H1 (cell line): Measurements from ENCODE around the gene INPP5A. TPM values are rescaled to one million over a fixed set of nuclear protein-coding genes. Genes with fewer than 3 reads are reported as not detected.

Experiments
- CTCF ChIA-PET: fragments of 300-600 bp; sonication (Branson Sonifier 250); formaldehyde crosslinking; loops from one replicate; lab custom pipeline; 2021; ENCODE audit not compliant: partially characterized antibody; lab: Charles Lee
- POLR2A ChIA-PET: fragments of 300-600 bp; sonication (Branson Sonifier 250); formaldehyde crosslinking; loops from one replicate; lab custom pipeline; 2021; ENCODE audit warnings: inconsistent platforms; ENCODE audit not compliant: partially characterized antibody; lab: Charles Lee
- DNase-seq, 2 experiments: peaks; one replicate each; pipeline versions ENCODE4 v3.0.0 to v3.0.0-alpha.2; 2010 to 2022; ENCODE audit warnings: low spot score in 2 of 2, low read depth in 1 of 2, mixed read lengths in 1 of 2
- FAIRE-seq: peaks from 2 replicates; lab custom pipeline; 2011; peaks lifted over from hg19 to GRCh38; lab: Jason Lieb, UNC
- H2AFZ ChIP-seq: 2 replicates; pipeline ENCODE4 v1.8.1; 2012; ENCODE audit warnings: low read length, inconsistent platforms
- H2AK5ac ChIP-seq: 2 replicates; pipeline ENCODE4 v1.6.1; 2013; ENCODE audit warnings: low read depth, low read length
- H2BK120ac ChIP-seq: replicated peaks from 2 replicates; pipeline ENCODE3; 2013; ENCODE audit warnings: low read depth, low read length, inconsistent platforms
- H2BK12ac ChIP-seq: 2 replicates; pipeline ENCODE4 v1.6.1; 2013; ENCODE audit warnings: low read depth, low read length
- H2BK15ac ChIP-seq: 2 replicates; pipeline ENCODE4 v1.6.1; 2013; ENCODE audit warnings: low read length
- H2BK20ac ChIP-seq: 2 replicates; pipeline ENCODE4 v1.6.1; 2013; ENCODE audit warnings: low read length
- H2BK5ac ChIP-seq: 2 replicates; pipeline ENCODE4 v1.6.1; 2013; ENCODE audit warnings: low read depth, low read length
- H3K14ac ChIP-seq: 2 replicates; pipeline ENCODE4 v1.6.1; 2013; ENCODE audit warnings: inconsistent platforms; ENCODE audit not compliant: insufficient read length
- H3K18ac ChIP-seq: 2 replicates; pipeline ENCODE4 v1.6.1; 2013; ENCODE audit warnings: low read length; ENCODE audit errors: extremely low read depth
- H3K23ac ChIP-seq: 2 replicates; pipeline ENCODE4 v1.6.1; 2013; ENCODE audit warnings: inconsistent platforms; ENCODE audit not compliant: insufficient read length
- H3K23me2 ChIP-seq: 2 replicates; pipeline ENCODE4 v1.6.1; 2013; ENCODE audit warnings: low read depth, low read length
- H3K27ac ChIP-seq: 2 replicates; pipeline ENCODE4 v1.6.1; 2011; ENCODE audit warnings: low read depth, low read length, inconsistent platforms
- H3K27me3 ChIP-seq, 4 experiments: replicated peaks in 1 of 4; 1 replicate in 1 of 4; 2 replicates in 3 of 4; pipeline versions ENCODE4 v1.6.1 to v1.8.1; 2011 to 2013; ENCODE audit warnings: low read length in 3 of 4, mild to moderate bottlenecking in 3 of 4, inconsistent platforms in 2 of 4, mixed read lengths in 2 of 4, moderate library complexity in 1 of 4; ENCODE audit not compliant: control insufficient read depth in 3 of 4, insufficient read depth in 3 of 4; ENCODE audit errors: extremely low read depth in 1 of 4
- H3K36me3 ChIP-seq, 4 experiments: 2 replicates each; pipeline versions ENCODE4 v1.6.1 to v1.8.1; 2011 to 2013; ENCODE audit warnings: mild to moderate bottlenecking in 4 of 4, low read length in 3 of 4, moderate library complexity in 2 of 4, control low read depth in 1 of 4, inconsistent platforms in 1 of 4; ENCODE audit not compliant: insufficient read depth in 4 of 4, control insufficient read depth in 2 of 4
- H3K4ac ChIP-seq: replicated peaks from 2 replicates; pipeline ENCODE3; 2013; ENCODE audit warnings: low read length, low read depth, mixed read lengths, inconsistent platforms; ENCODE audit not compliant: insufficient read length
- H3K4me1 ChIP-seq, 4 experiments: replicated peaks in 1 of 4; 1 replicate in 1 of 4; 2 replicates in 3 of 4; pipeline versions ENCODE4 v1.6.1 to v1.8.1; 2011 to 2013; ENCODE audit warnings: low read length in 3 of 4, inconsistent platforms in 2 of 4, mixed read lengths in 1 of 4; ENCODE audit not compliant: insufficient read depth in 4 of 4, control insufficient read depth in 3 of 4
- H3K4me2 ChIP-seq, 2 experiments: 2 replicates each; pipeline versions ENCODE4 v1.6.1 to v1.8.1; 2011 to 2013; ENCODE audit warnings: low read depth in 2 of 2, low read length in 2 of 2, control low read depth in 1 of 2, inconsistent platforms in 1 of 2, mild to moderate bottlenecking in 1 of 2; ENCODE audit not compliant: insufficient read depth in 1 of 2
- H3K4me3 ChIP-seq, 4 experiments: fragments of 200-600, 300-600 bp in 1 of 4; sonication (generic), shearing (Covaris generic), sonication (Bioruptor Twin) in 1 of 4; 2 replicates each; pipeline versions ENCODE4 v1.5.1 to v1.8.1; 2011 to 2016; ENCODE audit warnings: low read length in 4 of 4, low read depth in 3 of 4, control low read depth in 2 of 4, inconsistent platforms in 2 of 4, mild to moderate bottlenecking in 2 of 4, mixed read lengths in 1 of 4, moderate library complexity in 1 of 4; ENCODE audit not compliant: insufficient read depth in 2 of 4; ENCODE audit errors: extremely low read depth in 1 of 4
- H3K56ac ChIP-seq: replicated peaks from 2 replicates; pipeline ENCODE3; 2013; ENCODE audit warnings: low read depth, mild to moderate bottlenecking, mixed read lengths, low read length, inconsistent platforms; ENCODE audit not compliant: insufficient read length
- H3K79me1 ChIP-seq: 2 replicates; pipeline ENCODE4 v1.6.1; 2013; ENCODE audit warnings: low read depth, low read length, control low read depth
- H3K79me2 ChIP-seq, 2 experiments: 2 replicates each; pipeline versions ENCODE4 v1.6.1 to v1.8.1; 2012 to 2013; ENCODE audit warnings: low read length in 2 of 2, mild to moderate bottlenecking in 2 of 2, inconsistent platforms in 1 of 2; ENCODE audit not compliant: insufficient read depth in 2 of 2, control insufficient read depth in 1 of 2
- H3K9ac ChIP-seq, 4 experiments: replicated peaks in 1 of 4; 1 replicate in 1 of 4; 2 replicates in 3 of 4; pipeline versions ENCODE4 v1.6.1 to v1.8.1; 2011 to 2013; ENCODE audit warnings: low read depth in 3 of 4, low read length in 3 of 4, control low read depth in 2 of 4, mild to moderate bottlenecking in 2 of 4, moderate library complexity in 2 of 4, inconsistent platforms in 1 of 4; ENCODE audit errors: extremely low read depth in 1 of 4
- H3K9me3 ChIP-seq, 2 experiments: 2 replicates each; pipeline versions ENCODE4 v1.6.1 to v1.8.1; 2012 to 2013; ENCODE audit warnings: mild to moderate bottlenecking in 2 of 2, moderate library complexity in 2 of 2, control low read depth in 1 of 2, inconsistent platforms in 1 of 2, low read depth in 1 of 2, low read length in 1 of 2, mixed read lengths in 1 of 2; ENCODE audit not compliant: insufficient read depth in 2 of 2
- H4K20me1 ChIP-seq, 2 experiments: replicated peaks in 1 of 2; 2 replicates each; pipeline versions ENCODE3 to v1.8.1; 2011 to 2013; ENCODE audit warnings: inconsistent platforms in 2 of 2, low read length in 2 of 2, mild to moderate bottlenecking in 1 of 2; ENCODE audit not compliant: insufficient read depth in 2 of 2, control insufficient read depth in 1 of 2
- H4K5ac ChIP-seq: 2 replicates; pipeline ENCODE4 v1.6.1; 2013; ENCODE audit warnings: low read length, low read depth, mixed read lengths, inconsistent platforms; ENCODE audit not compliant: insufficient read length
- H4K8ac ChIP-seq: 2 replicates; pipeline ENCODE4 v1.8.0; 2013; ENCODE audit warnings: mild to moderate bottlenecking, moderate library complexity, low read length, inconsistent platforms; ENCODE audit not compliant: insufficient read depth; ENCODE audit errors: extremely low read depth
- H4K91ac ChIP-seq: replicated peaks from 2 replicates; pipeline ENCODE3; 2013; ENCODE audit warnings: low read length, mixed read lengths, inconsistent platforms; ENCODE audit not compliant: insufficient read length
- KDM1A ChIP-seq: fragments of 200-600, 300-600 bp; sonication (generic); IDR thresholded peaks from 2 replicates; pipeline ENCODE4 v1.7.1; 2016; ENCODE audit warnings: mild to moderate bottlenecking, low read length, borderline replicate concordance
- MAX ChIP-seq: IDR thresholded peaks from 2 replicates; pipeline ENCODE4 v1.6.1; 2012; ENCODE audit warnings: inconsistent platforms
- WGBS, 2 experiments: shearing (Covaris generic) in 1 of 2; methylation state at CpG; one replicate each; pipeline versions ENCODE4 v1.1.6 to v1.1.7; 2013 to 2015; ENCODE audit warnings: low lambda C conversion rate in 2 of 2, mixed read lengths in 2 of 2, inconsistent platforms in 1 of 2, low coverage in 1 of 2, missing lambda C conversion rate in 1 of 2; ENCODE audit not compliant: insufficient replicate concordance in 2 of 2, insufficient coverage in 1 of 2, insufficient read length in 1 of 2; ENCODE audit errors: extremely low coverage in 1 of 2, missing lambda C conversion rate in 1 of 2; 5-methylcytosine and 5-hydroxymethylcytosine counted together
- polyA plus RNA-seq, 7 experiments: library from polyadenylated mRNA; depleted of rRNA in 3 of 7; stranded (reverse) in 5 of 7; unstranded in 2 of 7; fragments of >200 nt in 5 of 7; fragments of 200-250 nt in 2 of 7; gene quantifications; 1 replicate in 5 of 7; 2 replicates in 1 of 7; 4 replicates in 1 of 7; pipeline versions ENCODE4 v1.2.1 to v1.2.3, GENCODE V29; 2011 to 2013; ENCODE audit warnings: missing spikeins in 2 of 7, mixed read lengths in 2 of 7
- total RNA-seq: library from RNA; stranded (reverse); fragmentation: NEBNext Ultra II Directional; extraction: Animal tissue kit (Norgen Biotek cat#: 25700); gene quantifications from 2 replicates; pipeline ENCODE4 v1.2.1, GENCODE V29; 2021

INPP5A gene
- total and polyA plus RNA-seq, 2 of the 8 experiments (the other 6 are each of a cell fraction or from before 2014, with no cell fraction given): 19.7 to 27.5 TPM

DNA sequence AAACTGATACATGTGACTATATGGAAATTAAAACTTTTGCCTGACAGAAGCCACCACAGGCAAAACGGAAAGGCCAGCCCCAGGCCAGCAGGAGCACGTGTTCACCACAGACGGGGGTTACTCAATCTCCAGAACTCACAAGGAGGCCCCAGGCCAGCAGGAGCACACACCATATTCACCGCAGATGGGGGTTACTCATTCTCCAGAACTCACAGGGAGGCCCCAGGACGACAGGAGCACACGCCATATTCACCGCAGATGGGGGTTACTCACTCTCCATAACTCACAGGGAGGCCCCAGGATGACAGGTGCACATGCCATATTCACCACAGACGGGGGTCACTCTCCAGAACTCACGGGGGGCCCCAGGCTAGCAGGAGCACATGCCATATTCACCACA is 186.9 kb downstream of the INPP5A start:
- no peak overlapping the region for H3K14ac ChIP-seq
- H3K23ac ChIP-seq: no peak overlapping the region
- 0 out of 7 replicates have a peak, but pooled peaks cover 0 to 2% (median 0%) of the 10 kb centered on the region in 4 experiments for H3K27me3 ChIP-seq
- H3K4me1 ChIP-seq: no peaks in the 10 kb centered on the region; a peak in 1 of 7 replicates
- no peaks in the 10 kb centered on the region for H3K36me3 ChIP-seq
- no peak overlapping the region for H2AFZ ChIP-seq
- no peak overlapping the region for H4K5ac ChIP-seq
- no peak overlapping the region for H3K27ac ChIP-seq
- TF ChIP-seq KDM1A (no peak), MAX (no peak)
- no peaks in the 10 kb centered on the region for H3K9me3 ChIP-seq
- no peak overlapping the region for H2BK5ac ChIP-seq
- H3K79me1 ChIP-seq: no peaks in the 10 kb centered on the region
- H3K9ac ChIP-seq: no peak overlapping the region
- H3K23me2 ChIP-seq: no peaks in the 10 kb centered on the region
- peak overlapping the region; percentile 51; the same call in 1 of the 2 replicates for H4K8ac ChIP-seq
- ChIA-PET CTCF (no interaction called here), POLR2A (no interaction called here)
- no peak for FAIRE-seq
- H2BK15ac ChIP-seq: no peak overlapping the region
- H4K91ac ChIP-seq: no peak overlapping the region
- no peak overlapping the region for H3K4me3 ChIP-seq
- no peak overlapping the region for H2BK20ac ChIP-seq
- H3K4me2 ChIP-seq: no peak overlapping the region
- H2BK120ac ChIP-seq: no peak overlapping the region
- no peak overlapping the region for H3K56ac ChIP-seq
- H3K79me2 ChIP-seq: no peaks in the 10 kb centered on the region
- H4K20me1 ChIP-seq: peaks cover 1 to 2% of the 10 kb centered on the region in 2 experiments
- no peak overlapping the region for H2AK5ac ChIP-seq
- H3K18ac ChIP-seq: no peak overlapping the region
- DNase-seq: no peak
- H2BK12ac ChIP-seq: no peak overlapping the region
- H3K4ac ChIP-seq: no peak overlapping the region
- 86% methylated on average over 9 of the region's 9 CpGs; no CpG with 5 or more reads in 1 of the 2 experiments for WGBS, 2 experiments
